Ramos (cell line): ENCODE results near the gene HOXD8.

Experiments
- in situ Hi-C: fragments of 300-500 bp; cut with MboI; formaldehyde crosslinking; loops from one replicate; pipeline ENCODE4 v1.14.3; 2022; ENCODE audit warnings: low sequenced_read_pairs; ENCODE audit not compliant: unreplicated experiment

Gene HOXD8

DNA sequence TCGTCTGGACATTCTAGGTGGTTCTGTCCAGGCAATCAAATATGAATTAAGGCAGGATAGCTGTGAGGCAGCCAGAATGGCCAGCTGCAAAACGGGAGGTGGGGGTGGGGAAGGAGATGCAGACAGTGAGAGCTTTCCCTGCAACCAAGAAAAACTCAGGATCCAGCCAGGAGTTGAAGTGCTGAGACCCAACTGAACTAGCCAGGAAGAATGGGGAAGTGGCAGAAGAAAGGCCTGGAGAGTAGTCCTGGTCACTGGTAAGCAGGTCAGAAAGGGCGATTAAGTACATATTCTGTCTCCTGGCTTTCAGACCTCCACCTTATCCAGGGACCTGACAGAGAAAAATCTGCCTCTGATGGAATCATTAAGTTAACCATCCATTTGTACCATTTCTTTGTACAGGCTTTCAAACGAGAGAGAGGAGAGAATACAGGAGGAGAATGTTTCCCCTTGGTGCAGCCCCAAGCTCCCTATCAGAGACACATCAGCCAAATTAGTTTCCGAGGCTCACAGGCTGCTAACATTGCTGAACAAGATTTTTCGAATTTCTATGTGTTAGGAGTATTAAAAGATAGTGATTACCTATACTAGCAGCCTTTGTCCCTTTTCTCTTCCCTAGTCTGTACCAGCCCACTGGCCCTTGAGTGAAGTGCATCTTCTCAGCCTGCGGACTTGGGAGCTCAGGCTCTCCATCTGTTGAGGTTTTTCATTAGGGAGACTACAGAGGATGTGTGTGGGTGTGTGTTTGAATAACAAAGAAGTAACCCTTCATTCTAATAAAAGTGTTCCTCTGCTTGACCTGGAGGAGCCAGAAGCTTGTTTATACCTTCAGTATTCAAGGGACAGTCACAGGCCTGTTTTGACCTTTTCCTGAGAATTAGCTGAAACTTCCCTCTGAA lies 46.5 kb downstream of the HOXD8 start:
- in situ Hi-C loops: no loop called here

GRCh38 chr2:176177580-176178037 lies 48.1 kb downstream of the HOXD8 start:
- in situ Hi-C loops: no loop called here

GRCh38 chr2:176178038-176178756 lies 48.7 kb downstream of the HOXD8 start:
- in situ Hi-C loops: no loop called here

- in situ Hi-C loops: no loop called here
Measured at GRCh38 chr2:176178757-176179295, 49.3 kb downstream of the HOXD8 start.

DNA sequence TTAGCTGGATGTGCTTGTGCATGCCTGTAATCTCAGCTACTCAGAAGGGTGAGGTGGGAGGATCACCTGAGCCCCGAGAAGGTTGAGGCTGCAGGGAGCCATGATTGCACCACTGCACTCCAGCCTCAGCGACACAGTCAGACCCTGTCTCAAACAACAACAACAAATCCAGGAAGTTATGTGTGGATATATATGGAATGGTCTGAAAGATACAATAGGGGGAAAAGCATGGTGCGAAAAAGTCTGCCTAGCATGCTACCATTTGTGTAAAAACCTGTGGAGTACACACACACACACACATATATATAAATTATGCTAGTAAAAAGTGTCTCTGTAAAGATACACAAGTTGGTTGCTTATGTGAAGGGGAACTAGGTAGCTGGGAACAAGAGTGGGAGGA lies 52.0 kb downstream of the HOXD8 start:
- in situ Hi-C loops: no loop called here
